ENCODE data around the gene SWT1.

GRCh38 chr1:185324118-185324517 lies 167.2 kb downstream of the SWT1 start:
- TF ChIP-seq TOX (CRISPR knock-in tag; IDR thresholded peaks at IDR 0.05; ENCODE audit: borderline replicate concordance) (no peak), ZFP30 (CRISPR knock-in tag; IDR thresholded peaks at IDR 0.05) (no peak), ZFP3 (CRISPR knock-in tag; IDR thresholded peaks at IDR 0.05) (no peak), ZC3H10 (CRISPR knock-in tag; IDR thresholded peaks at IDR 0.05) (no peak), ESRRG (CRISPR knock-in tag; IDR thresholded peaks at IDR 0.05) (no peak), POU6F1 (CRISPR knock-in tag; IDR thresholded peaks at IDR 0.05; ENCODE audit: borderline replicate concordance, low read depth) (no peak), CSDC2 (CRISPR knock-in tag; IDR thresholded peaks at IDR 0.05) (no peak), GLIS3 (CRISPR knock-in tag; IDR thresholded peaks at IDR 0.05) (no peak), BACH2 (CRISPR knock-in tag; IDR thresholded peaks at IDR 0.05; ENCODE audit: borderline replicate concordance) (no peak)
- TF ChIP-seq, protein P1, sequence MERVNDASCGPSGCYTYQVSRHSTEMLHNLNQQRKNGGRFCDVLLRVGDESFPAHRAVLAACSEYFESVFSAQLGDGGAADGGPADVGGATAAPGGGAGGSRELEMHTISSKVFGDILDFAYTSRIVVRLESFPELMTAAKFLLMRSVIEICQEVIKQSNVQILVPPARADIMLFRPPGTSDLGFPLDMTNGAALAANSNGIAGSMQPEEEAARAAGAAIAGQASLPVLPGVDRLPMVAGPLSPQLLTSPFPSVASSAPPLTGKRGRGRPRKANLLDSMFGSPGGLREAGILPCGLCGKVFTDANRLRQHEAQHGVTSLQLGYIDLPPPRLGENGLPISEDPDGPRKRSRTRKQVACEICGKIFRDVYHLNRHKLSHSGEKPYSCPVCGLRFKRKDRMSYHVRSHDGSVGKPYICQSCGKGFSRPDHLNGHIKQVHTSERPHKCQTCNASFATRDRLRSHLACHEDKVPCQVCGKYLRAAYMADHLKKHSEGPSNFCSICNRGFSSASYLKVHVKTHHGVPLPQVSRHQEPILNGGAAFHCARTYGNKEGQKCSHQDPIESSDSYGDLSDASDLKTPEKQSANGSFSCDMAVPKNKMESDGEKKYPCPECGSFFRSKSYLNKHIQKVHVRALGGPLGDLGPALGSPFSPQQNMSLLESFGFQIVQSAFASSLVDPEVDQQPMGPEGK (CRISPR knock-in tag; IDR thresholded peaks at IDR 0.05; ENCODE audit: borderline replicate concordance), result no peak

Data from SK-N-SH treated with all-trans-retinoic acid at 6 μM for 48 hours (cell line).